ENCODE data around the gene CCDC121. TPM values are rescaled to one million over a fixed set of nuclear protein-coding genes. Genes with fewer than 3 reads are reported as not detected.
A peak's percentile ranks its signal among the peaks of the same experiment; 100 is the strongest.

The CCDC121 gene
- total and polyA plus RNA-seq, 4 donors = 2.2 to 4.5 (median 3.0) TPM

- ATAC-seq (ENCODE audit: low FRiP score) = peak; percentile 12
- DNase-seq = peak in 1 of 2 donors; percentile 44
- intact Hi-C loops (cut with DNase I) = loop anchor here in 1 of 2 donors (10.0 kb wide), 1 partner anchor 87 kb away; the partner anchor contains the start of genes FNDC4 and GCKR
Measured at GRCh38 chr2:27582129-27582694, 46.6 kb downstream of the CCDC121 start.

GRCh38 chr2:27581417-27582128 lies 47.2 kb downstream of the CCDC121 start:
- no peaks in the 10 kb centered on the region for H3K27me3 ChIP-seq (ENCODE audit: control insufficient read depth in 1 of 2, insufficient read depth in 2 of 2, low read length in 1 of 2)
- no peaks in the 10 kb centered on the region for H3K36me3 ChIP-seq (ENCODE audit: control insufficient read depth in 1 of 2, insufficient read depth in 2 of 2, low read length in 1 of 2)
- intact Hi-C loops (cut with DNase I) = loop anchor here in 1 of 2 donors (10.0 kb wide), 1 partner anchor 87 kb away; the partner anchor contains the start of genes FNDC4 and GCKR
- ATAC-seq (ENCODE audit: low FRiP score) (no peak), DNase-seq (no peak)
- H3K9me3 ChIP-seq (ENCODE audit: control insufficient read depth, low read length) = peaks cover 4% of the 10 kb centered on the region
- H3K4me1 ChIP-seq (ENCODE audit: control insufficient read depth in 1 of 2, insufficient read depth in 2 of 2, low read length in 2 of 2) = peaks cover 0 to 3% of the 10 kb centered on the region in 2 donors
- H3K27ac ChIP-seq (ENCODE audit: low read depth in 1 of 2, low read length in 2 of 2) = no peak overlapping the region
- 95 to 97% methylated on average over 19 of the region's 19 CpGs for WGBS, 2 donors
- no peak overlapping the region for H3K4me3 ChIP-seq (ENCODE audit: low read length in 2 of 2)

More at GRCh38 chr2:27582129-27582694, 46.6 kb downstream of the CCDC121 start:
- Histone ChIP-seq H3K36me3 (ENCODE audit: control insufficient read depth in 1 of 2, insufficient read depth in 2 of 2, low read length in 1 of 2) (no peaks in the 10 kb centered on the region), H3K9me3 (ENCODE audit: control insufficient read depth, low read length) (peaks cover 2% of the 10 kb centered on the region), H3K4me3 (ENCODE audit: low read length in 2 of 2) (peak overlapping the region in 1 of 2 donors; percentile 8), H3K27me3 (ENCODE audit: control insufficient read depth in 1 of 2, insufficient read depth in 2 of 2, low read length in 1 of 2) (no peaks in the 10 kb centered on the region), H3K4me1 (ENCODE audit: control insufficient read depth in 1 of 2, insufficient read depth in 2 of 2, low read length in 2 of 2) (peaks cover 0 to 3% of the 10 kb centered on the region in 2 donors), H3K27ac (ENCODE audit: low read depth in 1 of 2, low read length in 2 of 2) (peak overlapping the region in 1 of 2 donors; percentile 0)
- WGBS, 2 donors = 87 to 89% methylated on average over 16 of the region's 16 CpGs

Other genes with a start within 250 kb of the CCDC121 start
- 10 to 100 TPM; 15.3 to 18.7 TPM for gene ZNF513, start 248.3 kb downstream of the CCDC121 start, total RNA-seq
- gene ZNF513, start 248.3 kb downstream of the CCDC121 start, polyA plus RNA-seq = 10 to 100 TPM in 1 of 2 donors, 1 to 10 TPM in 1; 5.5 to 32.7 TPM
- gene PPM1G, start 219.4 kb downstream of the CCDC121 start, total RNA-seq = 10 to 100 TPM; 39.5 to 42.7 TPM
- gene PPM1G, start 219.4 kb downstream of the CCDC121 start, polyA plus RNA-seq = 10 to 100 TPM; 37.3 to 40.7 TPM
- 10 to 100 TPM; 94.5 to 99.8 TPM for gene NRBP1, start 200.4 kb downstream of the CCDC121 start, total RNA-seq
- gene NRBP1, start 200.4 kb downstream of the CCDC121 start, polyA plus RNA-seq = 10 to 100 TPM; 51.2 to 81.2 TPM
- 1 to 10 TPM; 1.8 to 2.4 TPM for gene KRTCAP3, start 186.6 kb downstream of the CCDC121 start, total RNA-seq
- gene KRTCAP3, start 186.6 kb downstream of the CCDC121 start, polyA plus RNA-seq = 10 to 100 TPM in 1 of 2 donors, 1 to 10 TPM in 1; 3.9 to 13.9 TPM
- gene IFT172, start 139.3 kb downstream of the CCDC121 start, total RNA-seq = 10 to 100 TPM; 24.8 to 45.7 TPM
- 10 to 100 TPM in 1 of 2 donors, 1 to 10 TPM in 1; 8.1 to 64.9 TPM for gene IFT172, start 139.3 kb downstream of the CCDC121 start, polyA plus RNA-seq
- 10 to 100 TPM; 12.1 to 18.6 TPM for gene FNDC4, start 133.8 kb downstream of the CCDC121 start, total RNA-seq
- 10 to 100 TPM; 21.4 to 39.0 TPM for gene FNDC4, start 133.8 kb downstream of the CCDC121 start, polyA plus RNA-seq
- gene GCKR, start 132.2 kb downstream of the CCDC121 start, total RNA-seq = 1 to 10 TPM in 1 of 2 donors, under 1 TPM in 1; 0.69 to 2.4 TPM
- 1 to 10 TPM in 1 of 2 donors, under 1 TPM in 1; 0.13 to 7.7 TPM for gene GCKR, start 132.2 kb downstream of the CCDC121 start, polyA plus RNA-seq
- 10 to 100 TPM; 29.5 to 41.7 TPM for gene ZNF512, start 46.0 kb downstream of the CCDC121 start, total RNA-seq
- gene ZNF512, start 46.0 kb downstream of the CCDC121 start, polyA plus RNA-seq = 10 to 100 TPM; 12.1 to 21.2 TPM
- 10 to 100 TPM; 16.4 to 21.9 TPM for gene GPN1, start within 50 bp of the CCDC121 start, total RNA-seq
- gene GPN1, start within 50 bp of the CCDC121 start, polyA plus RNA-seq = 10 to 100 TPM; 20.5 to 24.8 TPM
- 10 to 100 TPM; 25.2 to 32.1 TPM for gene SUPT7L, start 34.6 kb upstream of the CCDC121 start, total RNA-seq
- 10 to 100 TPM in 1 of 2 donors, 1 to 10 TPM in 1; 9.4 to 45.5 TPM for gene SUPT7L, start 34.6 kb upstream of the CCDC121 start, polyA plus RNA-seq
- gene SLC4A1AP, start 34.9 kb upstream of the CCDC121 start, total RNA-seq = 10 to 100 TPM; 17.8 to 19.7 TPM
- gene SLC4A1AP, start 34.9 kb upstream of the CCDC121 start, polyA plus RNA-seq = 10 to 100 TPM; 10.3 to 16.1 TPM
- gene MRPL33, start 142.7 kb upstream of the CCDC121 start, total RNA-seq = 100 to 1,000 TPM in 1 of 2 donors, 10 to 100 TPM in 1; 85.0 to 116 TPM
- gene MRPL33, start 142.7 kb upstream of the CCDC121 start, polyA plus RNA-seq = 100 to 1,000 TPM; 253 to 347 TPM

Data from aorta (tissue), 5 donors.